PFSK-1 (cell line): ENCODE measurements around the gene EPHA5.

ENCODE experiments used
- FOXP2 ChIP-seq: optimal IDR thresholded peaks from 2 replicates; pipeline ENCODE3; 2011; ENCODE audit warnings: borderline replicate concordance, control low read depth, inconsistent platforms; ENCODE audit not compliant: insufficient read depth; ENCODE audit errors: extremely low read length, extremely low read depth
- POLR2AphosphoS5 ChIP-seq: IDR thresholded peaks from 2 replicates; pipeline ENCODE4 v1.6.1; 2012; ENCODE audit warnings: low read depth, mild to moderate bottlenecking, control low read depth, low read length, moderate library complexity
- REST ChIP-seq, 2 experiments: IDR thresholded peaks; 2 replicates each; pipeline versions ENCODE4 v1.6.1 to v1.8.0; 2011 to 2012; ENCODE audit warnings: low read depth in 2 of 2, low read length in 2 of 2, control low read depth in 1 of 2, inconsistent platforms in 1 of 2, mild to moderate bottlenecking in 1 of 2, moderate library complexity in 1 of 2; ENCODE audit not compliant: insufficient read depth in 1 of 2
- SIN3A ChIP-seq: IDR thresholded peaks from 2 replicates; pipeline ENCODE4 v1.6.1; 2012; ENCODE audit warnings: mild to moderate bottlenecking, low read length, moderate library complexity, borderline replicate concordance; ENCODE audit not compliant: insufficient read depth
- TAF1 ChIP-seq: IDR thresholded peaks from 2 replicates; pipeline ENCODE4 v1.6.1; 2012; ENCODE audit warnings: low read length, control low read depth, borderline replicate concordance; ENCODE audit not compliant: insufficient read depth

The EPHA5 gene

GRCh38 chr4:65589331-65589730 is 81.0 kb downstream of the EPHA5 start:
- no peak for TF ChIP-seq POLR2AphosphoS5
- no peak for TF ChIP-seq TAF1
- TF ChIP-seq SIN3A, result no peak
- no peak for TF ChIP-seq FOXP2
- no peak for TF ChIP-seq REST (IDR thresholded peaks at IDR 0.05; ENCODE audit: insufficient read depth in 1 of 2, low read depth in 2 of 2, low read length in 2 of 2)

GRCh38 chr4:65580551-65580950 is 89.7 kb downstream of the EPHA5 start:
- TF ChIP-seq TAF1 (no peak), POLR2AphosphoS5 (no peak), FOXP2 (no peak), SIN3A (no peak), REST (IDR thresholded peaks at IDR 0.05; ENCODE audit: insufficient read depth in 1 of 2, low read depth in 2 of 2, low read length in 2 of 2) (no peak)

GRCh38 chr4:65566473-65566872 is 103.8 kb downstream of the EPHA5 start:
- no peak for TF ChIP-seq SIN3A
- TF ChIP-seq FOXP2, result no peak
- TF ChIP-seq REST (IDR thresholded peaks at IDR 0.05; ENCODE audit: insufficient read depth in 1 of 2, low read depth in 2 of 2, low read length in 2 of 2), result no peak
- TF ChIP-seq POLR2AphosphoS5, result no peak
- TF ChIP-seq TAF1, result no peak

- TF ChIP-seq TAF1, result no peak
Measured at GRCh38 chr4:65561164-65561563, 109.1 kb downstream of the EPHA5 start.

GRCh38 chr4:65559270-65559669 is 111.0 kb downstream of the EPHA5 start:
- no peak for TF ChIP-seq SIN3A
- TF ChIP-seq REST (IDR thresholded peaks at IDR 0.05; ENCODE audit: insufficient read depth in 1 of 2, low read depth in 2 of 2, low read length in 2 of 2), result no peak

- TF ChIP-seq TAF1, result no peak
- no peak for TF ChIP-seq POLR2AphosphoS5
- no peak for TF ChIP-seq SIN3A
- no peak for TF ChIP-seq FOXP2
- no peak for TF ChIP-seq REST (IDR thresholded peaks at IDR 0.05; ENCODE audit: insufficient read depth in 1 of 2, low read depth in 2 of 2, low read length in 2 of 2)
Measured at GRCh38 chr4:65552057-65552456, 118.2 kb downstream of the EPHA5 start.
